Medulla oblongata (tissue), 1 donor: ENCODE data around the gene ARL4A.
A peak's percentile ranks its signal among the peaks of the same experiment; 100 is the strongest.

ENCODE experiments used
- DNase-seq: peaks from one replicate; pipeline ENCODE4 v3.0.0-alpha.2; 2015; ENCODE audit errors: extremely low spot score

The ARL4A gene

GRCh38 chr7:12701433-12701832 is 14.0 kb downstream of the ARL4A start:
- no peak for DNase-seq

- no peak for DNase-seq
Observed at GRCh38 chr7:12703881-12704280, 16.4 kb downstream of the ARL4A start.

- no peak for DNase-seq
Observed at GRCh38 chr7:12705878-12706277, 18.4 kb downstream of the ARL4A start.

GRCh38 chr7:12706900-12707536 is 19.6 kb downstream of the ARL4A start:
- no peak for DNase-seq

DNA sequence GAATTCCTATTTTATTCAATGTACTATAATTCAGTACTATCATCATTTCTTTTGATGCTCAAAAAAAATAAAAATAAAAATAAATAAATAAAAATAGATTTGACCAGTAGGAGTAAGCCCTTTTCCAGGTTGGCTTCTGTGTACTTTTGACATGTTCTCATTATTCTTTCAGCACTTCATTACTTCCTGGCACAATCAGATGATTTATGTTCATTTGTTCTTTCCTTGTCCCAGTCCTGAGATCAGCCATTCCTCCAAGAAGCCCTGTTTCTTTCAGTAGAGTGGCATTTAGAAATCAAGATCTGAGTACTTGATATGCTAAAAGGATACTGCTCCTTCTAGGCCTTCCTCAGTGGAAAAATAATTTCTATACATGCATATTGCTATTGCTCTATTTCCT is 20.9 kb downstream of the ARL4A start:
- no peak for DNase-seq

DNA sequence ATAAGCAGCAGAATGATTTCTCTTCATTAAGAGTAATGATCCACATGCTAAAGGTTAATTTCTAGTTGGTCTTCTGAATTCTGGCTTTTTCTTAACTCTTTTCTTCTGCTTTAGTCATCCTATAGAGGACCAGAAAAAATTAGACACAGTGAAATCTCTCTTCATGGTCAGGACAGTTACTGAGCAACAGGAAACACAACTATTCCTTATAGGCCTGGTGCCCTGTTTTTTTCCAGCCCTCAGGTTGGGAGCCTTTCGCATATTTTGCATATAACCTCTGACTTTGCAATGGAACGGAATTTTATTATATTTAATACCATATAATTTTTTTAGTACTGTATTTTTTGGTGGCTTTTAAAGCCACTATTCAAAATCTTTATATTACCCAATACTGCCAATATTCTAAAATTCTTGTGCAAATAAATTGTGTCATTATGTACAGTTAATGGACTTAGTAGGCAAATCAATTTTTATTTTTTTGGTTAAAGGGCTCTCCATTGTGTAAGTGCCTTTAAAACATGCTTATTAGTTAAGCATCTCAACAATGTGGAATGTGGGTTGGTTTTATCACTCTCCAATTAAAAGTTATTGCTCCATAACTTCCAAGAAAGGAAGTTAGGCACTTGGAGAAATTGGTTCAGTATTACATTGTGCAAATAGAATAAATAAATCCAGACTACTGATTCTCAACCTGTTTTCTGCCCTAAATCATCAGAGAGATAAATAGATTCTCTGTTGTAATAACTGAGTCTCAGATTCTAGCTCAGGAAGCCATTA is 22.5 kb downstream of the ARL4A start:
- DNase-seq: no peak

GRCh38 chr7:12711124-12711523 is 23.7 kb downstream of the ARL4A start:
- DNase-seq: no peak

GRCh38 chr7:12712236-12712635 is 24.8 kb downstream of the ARL4A start:
- DNase-seq: no peak

GRCh38 chr7:12713625-12714378 is 26.4 kb downstream of the ARL4A start:
- no peak for DNase-seq

- DNase-seq: no peak
Observed at GRCh38 chr7:12714379-12714737, 26.9 kb downstream of the ARL4A start.

GRCh38 chr7:12715372-12716133 is 28.1 kb downstream of the ARL4A start:
- peak; percentile 44 for DNase-seq

DNA sequence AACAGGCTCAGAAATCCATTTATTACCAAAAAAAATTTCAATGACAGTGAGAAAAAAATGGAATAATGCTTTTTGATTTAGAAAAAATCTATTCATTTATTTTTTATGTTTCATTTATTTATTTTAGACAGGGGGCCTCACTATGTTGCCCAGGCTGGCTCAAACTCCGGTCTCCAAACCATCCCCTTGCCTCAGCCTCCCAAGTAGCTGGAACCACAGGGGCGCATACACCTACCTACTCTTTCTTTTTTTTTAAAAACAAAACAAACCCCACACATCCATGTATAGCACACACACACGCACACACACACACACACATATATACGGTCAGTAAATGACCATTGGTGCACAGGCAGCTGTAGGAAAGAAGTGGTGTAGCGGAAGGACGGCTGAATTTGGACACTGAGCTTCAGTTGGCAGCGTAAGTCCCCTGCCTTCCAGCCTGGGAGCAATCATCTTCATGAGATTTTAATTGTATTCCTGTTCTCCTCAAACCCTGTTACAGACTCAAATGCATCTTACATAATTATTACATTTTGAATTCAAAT is 28.8 kb downstream of the ARL4A start:
- no peak for DNase-seq

- no peak for DNase-seq
Observed at GRCh38 chr7:12716722-12717121, 29.3 kb downstream of the ARL4A start.

GRCh38 chr7:12719141-12719919 is 31.9 kb downstream of the ARL4A start:
- no peak for DNase-seq

GRCh38 chr7:12719981-12720865 is 32.8 kb downstream of the ARL4A start:
- no peak for DNase-seq

- no peak for DNase-seq
Observed at GRCh38 chr7:12721286-12721830, 33.9 kb downstream of the ARL4A start.

GRCh38 chr7:12722136-12722535 is 34.7 kb downstream of the ARL4A start:
- no peak for DNase-seq

GRCh38 chr7:12722636-12723605 is 35.5 kb downstream of the ARL4A start:
- DNase-seq: no peak
